Activated CD4-positive, CD25-positive, alpha-beta regulatory T cell treated with anti-CD3 and anti-CD28 coated beads, Interleukin-2, amount 50 U/mL, for 72 hours (primary cell): ENCODE measurements around the gene TGIF2.
A peak's percentile ranks its signal among the peaks of the same experiment; 100 is the strongest.
"Not testable (repeated sequence)": the region's sequence is repeated elsewhere in the genome, so short reads cannot be mapped to it uniquely, and the experiment has no call there.

Experiments
- DNase-seq: peaks from one replicate; pipeline ENCODE4 v3.0.0; 2021

TGIF2 gene

GRCh38 chr20:36547186-36548005 is 26.0 kb upstream of the TGIF2 start:
- no peak for DNase-seq

- DNase-seq = no peak
Measured at GRCh38 chr20:36548006-36548315, 25.4 kb upstream of the TGIF2 start.

- no peak for DNase-seq
Measured at GRCh38 chr20:36548704-36549627, 24.4 kb upstream of the TGIF2 start.

- no peak for DNase-seq
Measured at GRCh38 chr20:36549628-36549941, 23.8 kb upstream of the TGIF2 start.

- no peak for DNase-seq
Measured at GRCh38 chr20:36549942-36550789, 23.2 kb upstream of the TGIF2 start.

- DNase-seq = no peak
Measured at GRCh38 chr20:36550790-36551299, 22.6 kb upstream of the TGIF2 start.

- no peak for DNase-seq
Measured at GRCh38 chr20:36555248-36555647, 18.1 kb upstream of the TGIF2 start.

- no peak for DNase-seq
Measured at GRCh38 chr20:36562724-36563123, 10.7 kb upstream of the TGIF2 start.

GRCh38 chr20:36563374-36563773 is 10.0 kb upstream of the TGIF2 start:
- DNase-seq = no peak

GRCh38 chr20:36564078-36564725 is 9.2 kb upstream of the TGIF2 start:
- not testable (repeated sequence) for DNase-seq

GRCh38 chr20:36564726-36565121 is 8.7 kb upstream of the TGIF2 start:
- not testable (repeated sequence) for DNase-seq

GRCh38 chr20:36565520-36565919 is 7.9 kb upstream of the TGIF2 start:
- DNase-seq = no peak

- DNase-seq = no peak
Measured at GRCh38 chr20:36569847-36570429, 3.5 kb upstream of the TGIF2 start.

GRCh38 chr20:36571564-36572504 is 1.6 kb upstream of the TGIF2 start:
- DNase-seq = no peak

- peak; percentile 68 for DNase-seq
Measured at GRCh38 chr20:36572701-36573102, 695 bp upstream of the TGIF2 start.

GRCh38 chr20:36573798-36574365 is 485 bp downstream of the TGIF2 start:
- DNase-seq = no peak

- peak; percentile 57 for DNase-seq
Measured at GRCh38 chr20:36574366-36575135, 1.2 kb downstream of the TGIF2 start.

- no peak for DNase-seq
Measured at GRCh38 chr20:36576081-36576445, 2.7 kb downstream of the TGIF2 start.

- no peak for DNase-seq
Measured at GRCh38 chr20:36578356-36579041, 5.1 kb downstream of the TGIF2 start.
